ENCODE data around the gene UBAP1.
"Not testable (repeated sequence)": the region's sequence is repeated elsewhere in the genome, so short reads cannot be mapped to it uniquely, and the experiment has no call there.

The UBAP1 gene

GRCh38 chr9:34226144-34226760 is 47.4 kb downstream of the UBAP1 start:
- not testable (repeated sequence) for DNase-seq

GRCh38 chr9:34227445-34227844 is 48.6 kb downstream of the UBAP1 start:
- DNase-seq, result no peak

GRCh38 chr9:34230556-34230955 is 51.7 kb downstream of the UBAP1 start:
- DNase-seq, result no peak

DNA sequence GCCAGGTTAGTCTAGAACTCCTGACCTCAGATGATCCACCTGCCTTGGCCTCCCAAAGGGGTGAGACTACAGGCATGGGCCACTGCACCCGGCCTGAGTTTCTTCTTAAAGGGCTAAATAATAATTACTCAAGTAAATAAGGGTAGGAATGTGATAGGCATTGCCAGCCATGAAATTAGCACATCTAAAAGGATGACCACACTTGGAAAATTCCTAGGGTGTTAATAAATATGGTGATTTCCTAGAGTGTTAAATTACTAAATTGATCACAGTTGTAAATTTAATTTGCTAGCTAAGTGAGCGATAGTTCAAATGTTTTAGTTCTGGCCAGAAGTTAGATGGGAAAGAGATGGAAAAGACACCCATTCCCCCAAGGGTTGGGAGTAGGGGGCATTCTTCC is 53.4 kb downstream of the UBAP1 start:
- no peak for DNase-seq

GRCh38 chr9:34233672-34234071 is 54.8 kb downstream of the UBAP1 start:
- DNase-seq, result no peak

GRCh38 chr9:34237836-34238235 is 59.0 kb downstream of the UBAP1 start:
- DNase-seq, result no peak

DNA sequence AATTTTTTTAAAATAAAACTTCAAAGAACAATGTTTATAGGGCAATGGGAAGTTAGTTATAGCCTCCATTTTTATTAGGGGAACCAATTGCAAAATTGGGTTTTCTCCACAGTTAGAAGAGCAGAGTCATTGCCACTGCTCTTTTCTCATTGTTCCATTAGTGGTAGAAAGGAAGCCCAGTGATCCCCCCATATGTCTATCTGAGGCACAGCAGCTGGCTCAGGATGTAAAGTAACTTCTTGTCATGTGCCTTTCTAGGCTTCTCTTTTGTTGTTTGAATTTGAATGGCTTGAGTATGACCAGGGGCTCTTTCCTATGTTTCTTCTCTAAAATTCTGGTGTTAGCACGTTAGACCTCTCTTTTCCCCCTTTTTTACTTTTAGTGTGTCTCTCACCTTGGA is 61.2 kb downstream of the UBAP1 start:
- no peak for DNase-seq

GRCh38 chr9:34242830-34243229 is 64.0 kb downstream of the UBAP1 start:
- DNase-seq, result no peak

- DNase-seq, result not testable (repeated sequence)
Measured at GRCh38 chr9:34245212-34245611, 66.4 kb downstream of the UBAP1 start.

GRCh38 chr9:34246453-34246852 is 67.6 kb downstream of the UBAP1 start:
- DNase-seq, result no peak

DNA sequence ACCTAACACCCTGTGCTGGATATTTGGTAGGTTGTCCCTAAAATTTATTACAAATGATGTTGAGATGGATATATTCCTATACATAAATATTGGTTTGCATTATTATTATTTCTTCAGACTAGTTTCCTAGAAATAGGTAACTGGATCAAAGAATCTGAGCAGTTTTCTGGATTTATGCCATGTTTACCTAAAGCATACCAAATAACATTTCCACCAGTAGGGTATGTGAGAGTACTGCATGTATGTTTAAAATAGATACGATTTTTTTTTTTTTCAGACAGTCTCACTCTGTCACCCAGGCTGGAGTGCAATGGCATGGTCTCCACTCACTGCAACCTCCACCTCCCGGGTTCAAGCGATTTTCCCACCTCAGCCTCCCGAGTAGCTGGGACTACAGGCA is 68.9 kb downstream of the UBAP1 start:
- not testable (repeated sequence) for DNase-seq

DNA sequence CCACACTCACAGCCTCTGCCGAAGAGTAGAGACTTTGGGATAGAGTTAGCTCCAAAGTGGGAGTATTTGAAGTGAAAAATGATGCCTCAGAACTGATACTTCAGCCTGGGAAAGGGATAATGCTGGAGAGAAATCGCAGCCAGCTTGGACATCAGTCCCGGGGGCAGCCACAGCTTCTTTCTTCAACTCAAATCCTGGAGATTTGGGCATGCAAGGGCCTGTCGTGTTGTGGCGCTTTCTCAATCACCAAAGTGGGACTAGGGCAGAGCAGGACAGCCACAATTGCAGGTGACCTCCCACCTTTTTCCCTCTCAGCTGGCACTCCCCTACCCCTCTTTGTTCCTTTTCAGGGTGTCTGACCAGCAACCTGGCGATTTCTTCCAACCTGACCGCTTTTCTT is 70.4 kb downstream of the UBAP1 start:
- no peak for DNase-seq

DNA sequence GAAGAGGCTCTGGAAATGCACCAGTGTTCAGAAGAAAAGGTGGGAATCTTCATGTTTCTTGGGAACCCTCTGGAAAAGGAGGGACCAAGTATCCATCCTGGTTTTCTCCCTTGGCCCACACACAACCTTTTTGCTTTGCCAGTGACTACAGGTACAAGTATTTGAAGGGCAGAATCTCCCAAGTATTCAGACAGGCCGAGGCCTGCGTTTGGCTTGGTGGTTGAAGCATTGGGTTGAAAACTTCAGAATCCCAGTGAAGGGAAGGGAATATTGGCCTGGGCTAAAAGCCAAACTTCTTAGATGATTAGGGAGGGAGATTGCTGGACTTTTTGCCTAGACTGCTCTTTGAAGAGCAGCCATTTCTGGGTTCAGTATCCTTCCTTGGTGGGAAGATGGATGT is 71.9 kb downstream of the UBAP1 start:
- no peak for DNase-seq

DNA sequence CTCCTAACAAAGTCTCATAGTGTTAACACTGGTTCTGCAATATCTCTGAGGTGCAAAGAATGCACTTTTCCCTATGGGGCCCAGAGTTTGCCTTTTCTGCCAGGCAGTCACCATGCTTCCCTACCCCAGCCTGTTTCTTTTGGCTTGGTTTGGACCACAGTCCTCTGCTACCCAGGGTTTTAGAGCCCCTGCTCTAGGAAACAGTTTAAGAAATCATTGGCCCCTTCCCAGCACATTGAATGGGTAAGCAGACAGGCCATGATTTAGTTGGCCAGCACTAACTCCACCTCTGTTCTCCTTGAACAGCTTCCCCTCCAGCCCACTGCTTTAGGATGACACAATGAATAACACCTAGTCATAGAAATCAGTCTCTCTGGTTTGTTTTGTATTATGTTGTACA is 73.2 kb downstream of the UBAP1 start:
- no peak for DNase-seq

DNA sequence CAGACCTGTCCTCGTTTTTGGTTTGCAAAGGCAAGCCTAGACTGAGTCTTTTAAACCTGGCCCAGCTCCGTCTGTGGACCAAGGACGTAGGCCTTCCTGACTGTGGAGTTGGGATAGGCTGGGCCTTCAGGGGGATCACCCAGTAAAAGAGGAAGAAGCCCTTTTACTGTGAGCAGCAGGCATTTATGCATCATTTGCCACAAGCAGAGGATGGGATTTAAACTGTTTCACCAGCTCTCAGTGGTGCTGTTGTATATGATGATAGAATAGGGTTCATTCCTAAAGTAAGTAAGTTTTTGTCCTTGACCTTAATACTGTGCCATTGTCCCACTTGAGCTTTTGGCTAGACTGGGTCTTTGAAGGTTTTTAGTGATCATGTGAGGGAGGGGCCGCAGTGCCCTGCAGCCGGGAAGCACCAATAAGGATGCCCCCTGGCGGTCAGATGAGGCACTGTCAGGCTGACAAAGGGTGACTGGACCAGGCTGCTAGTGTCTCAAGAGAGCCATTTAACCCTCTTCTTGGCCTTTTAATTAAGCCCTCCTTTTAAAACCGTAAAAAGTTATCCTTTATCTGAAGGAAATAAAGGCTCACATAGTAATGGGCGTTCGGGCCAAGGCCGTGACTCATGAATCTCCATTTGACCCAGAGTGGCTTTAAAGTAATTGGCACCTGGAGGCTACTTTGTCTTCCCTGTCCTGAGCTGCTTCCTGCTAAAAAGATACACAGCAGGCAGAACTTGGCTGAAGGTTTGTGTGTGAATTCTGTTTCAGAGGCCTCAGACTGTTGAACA is 74.0 kb downstream of the UBAP1 start:
- DNase-seq, result peak; percentile 73

DNA sequence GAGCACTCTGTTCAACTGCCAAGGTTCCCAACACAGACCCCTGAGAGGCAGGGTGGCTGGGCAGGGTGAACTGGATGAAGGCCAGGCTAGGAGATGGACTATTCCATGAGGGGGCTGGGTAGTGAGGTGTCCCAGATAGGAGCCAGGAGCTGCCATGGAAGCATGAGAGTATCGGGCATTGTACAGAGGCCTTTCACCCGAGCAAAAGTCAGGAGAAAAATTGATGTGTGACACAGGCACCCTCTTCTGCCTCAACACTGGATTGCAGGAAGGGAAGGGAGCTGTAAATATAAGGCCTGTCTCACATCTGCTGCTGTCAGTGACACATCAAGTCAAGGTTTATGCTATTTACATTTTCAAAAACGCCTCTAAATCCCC is 74.6 kb downstream of the UBAP1 start:
- DNase-seq, result no peak

- DNase-seq, result no peak
Measured at GRCh38 chr9:34254141-34254913, 75.5 kb downstream of the UBAP1 start.

- DNase-seq, result no peak
Measured at GRCh38 chr9:34254966-34255825, 76.4 kb downstream of the UBAP1 start.

GRCh38 chr9:34256104-34256503 is 77.3 kb downstream of the UBAP1 start:
- DNase-seq, result no peak

- no peak for DNase-seq
Measured at GRCh38 chr9:34256987-34257585, 78.2 kb downstream of the UBAP1 start.

DNA sequence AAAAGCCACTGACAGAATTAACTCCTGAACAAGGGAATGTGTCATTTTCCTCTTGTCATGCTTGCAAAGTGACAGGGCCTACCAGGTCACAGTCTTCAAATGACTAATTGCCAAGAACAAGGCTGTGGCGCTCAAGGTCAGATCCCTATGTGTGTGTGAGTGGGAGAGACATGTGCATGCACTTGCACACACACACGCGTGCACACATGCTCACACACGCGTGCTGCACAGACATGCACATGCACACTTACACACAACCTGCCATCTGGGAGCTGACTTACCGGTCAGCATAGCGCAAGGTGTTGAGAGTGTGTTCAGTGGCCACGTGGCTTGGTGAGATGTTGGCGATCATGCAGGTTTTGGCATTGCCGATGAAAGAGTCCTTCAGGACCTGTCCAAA is 80.5 kb downstream of the UBAP1 start:
- no peak for DNase-seq

DNA sequence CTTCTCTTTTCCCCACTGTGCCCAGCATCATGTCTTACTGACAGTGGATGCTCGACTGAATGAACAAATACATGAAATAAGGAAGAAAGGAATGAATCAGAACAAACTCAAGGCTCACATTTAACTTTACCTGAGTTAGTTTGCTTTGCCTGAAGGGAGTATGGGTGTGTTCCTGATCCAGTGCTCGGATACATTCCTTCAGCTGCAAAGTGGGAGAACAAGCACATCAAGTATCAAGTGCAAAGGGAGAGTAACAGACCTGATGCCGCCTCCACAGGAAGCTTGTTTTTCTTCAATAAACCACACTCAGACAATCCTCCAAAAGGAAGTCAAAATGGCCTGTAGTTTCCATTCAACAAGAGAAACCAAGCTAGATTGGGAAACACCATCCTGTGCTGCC is 84.1 kb downstream of the UBAP1 start:
- no peak for DNase-seq

DNA sequence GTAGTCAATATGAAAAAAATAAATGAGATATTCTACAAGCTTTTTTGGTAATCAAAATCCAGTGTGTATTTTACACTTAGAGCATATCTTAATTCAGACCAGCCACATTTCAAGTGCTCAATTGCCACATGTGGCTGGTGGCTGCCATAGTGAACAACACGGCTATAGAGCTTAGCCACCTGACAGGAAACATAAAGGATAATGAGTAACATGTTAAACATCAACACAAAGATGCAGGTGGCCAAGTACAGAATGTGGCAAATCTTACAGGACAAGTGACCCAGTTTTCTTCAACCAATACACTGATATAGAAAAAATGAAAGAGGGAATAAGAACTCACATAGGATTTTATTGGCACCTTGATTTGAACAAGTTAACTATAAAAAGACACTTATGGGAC is 88.8 kb downstream of the UBAP1 start:
- DNase-seq, result no peak

Measured in CD4-positive, alpha-beta T cell treated with Interleukin-10 for 1 hour (primary cell).